Osteocyte (in vitro differentiated cells): ENCODE data around the gene DOK4. TPM values are rescaled to one million over a fixed set of nuclear protein-coding genes. Genes with fewer than 3 reads are reported as not detected.
"Not testable (repeated sequence)": the region's sequence is repeated elsewhere in the genome, so short reads cannot be mapped to it uniquely, and the experiment has no call there.

Experiments used
- DNase-seq: peaks from one replicate; pipeline ENCODE4 v3.0.0; 2021; ENCODE audit warnings: mixed read lengths; ENCODE audit not compliant: unreplicated experiment; ENCODE audit errors: extremely low spot score
- H3K27ac Mint-ChIP-seq: one replicate; pipeline ENCODE4 v1.8.0; 2021; ENCODE audit warnings: mild to moderate bottlenecking, mixed read lengths; ENCODE audit not compliant: unreplicated experiment
- H3K27me3 Mint-ChIP-seq: one replicate; pipeline ENCODE4 v1.8.0; 2021; ENCODE audit warnings: mixed read lengths; ENCODE audit not compliant: unreplicated experiment
- H3K36me3 Mint-ChIP-seq: one replicate; pipeline ENCODE4 v1.8.0; 2021; ENCODE audit warnings: mixed read lengths; ENCODE audit not compliant: unreplicated experiment
- H3K4me1 Mint-ChIP-seq: one replicate; pipeline ENCODE4 v1.8.0; 2021; ENCODE audit warnings: mixed read lengths; ENCODE audit not compliant: unreplicated experiment
- H3K4me3 Mint-ChIP-seq: one replicate; pipeline ENCODE4 v1.8.0; 2021; ENCODE audit warnings: mild to moderate bottlenecking, moderate library complexity, mixed read lengths; ENCODE audit not compliant: unreplicated experiment
- H3K9me3 Mint-ChIP-seq: one replicate; pipeline ENCODE4 v1.8.0; 2021; ENCODE audit warnings: mixed read lengths; ENCODE audit not compliant: unreplicated experiment
- CTCF ChIP-seq: fragments of 200-600 bp; sonication (generic); IDR thresholded peaks from 2 replicates; pipeline ENCODE4 v1.5.0; 2021; ENCODE audit warnings: antibody characterized with exemption, mild to moderate bottlenecking, moderate library complexity
- total RNA-seq: library from RNA; stranded (reverse); gene quantifications from 2 replicates; pipeline ENCODE4 v1.2.1, GENCODE V29; 2021

The DOK4 gene
- total RNA-seq, 1 donor from 2014 or later: 22.5 TPM

GRCh38 chr16:57501492-57501891 lies 15.2 kb upstream of the DOK4 start:
- Mint-ChIP-seq H3K27ac (no peak overlapping the region), H3K4me1 (no peaks in the 10 kb centered on the region), H3K4me3 (no peak overlapping the region), H3K36me3 (no peaks in the 10 kb centered on the region), H3K27me3 (peaks cover 20% of the 10 kb centered on the region), H3K9me3 (no peaks in the 10 kb centered on the region)
- TF ChIP-seq CTCF: no peak
- DNase-seq: no peak

GRCh38 chr16:57500578-57501111 lies 14.4 kb upstream of the DOK4 start:
- Mint-ChIP-seq H3K9me3 (no peaks in the 10 kb centered on the region), H3K27ac (no peak overlapping the region), H3K36me3 (no peaks in the 10 kb centered on the region), H3K4me3 (no peak overlapping the region), H3K4me1 (no peaks in the 10 kb centered on the region), H3K27me3 (peaks cover 19% of the 10 kb centered on the region)
- no peak for DNase-seq
- no peak for TF ChIP-seq CTCF

GRCh38 chr16:57499941-57500340 lies 13.6 kb upstream of the DOK4 start:
- not testable (repeated sequence) for H3K9me3 Mint-ChIP-seq, H3K27ac Mint-ChIP-seq, H3K4me3 Mint-ChIP-seq, H3K4me1 Mint-ChIP-seq, H3K36me3 Mint-ChIP-seq, DNase-seq
- peaks cover 22% of the 10 kb centered on the region for H3K27me3 Mint-ChIP-seq

GRCh38 chr16:57498031-57498430 lies 11.7 kb upstream of the DOK4 start:
- no peaks in the 10 kb centered on the region for H3K4me1 Mint-ChIP-seq
- H3K27me3 Mint-ChIP-seq: peaks cover 27% of the 10 kb centered on the region
- H3K36me3 Mint-ChIP-seq: no peaks in the 10 kb centered on the region
- H3K9me3 Mint-ChIP-seq: no peaks in the 10 kb centered on the region
- no peak for TF ChIP-seq CTCF
- DNase-seq: no peak
- H3K4me3 Mint-ChIP-seq: no peak overlapping the region
- no peak overlapping the region for H3K27ac Mint-ChIP-seq

GRCh38 chr16:57497121-57497520 lies 10.8 kb upstream of the DOK4 start:
- no peaks in the 10 kb centered on the region for H3K36me3 Mint-ChIP-seq
- no peak for DNase-seq
- H3K9me3 Mint-ChIP-seq: no peaks in the 10 kb centered on the region
- no peak overlapping the region for H3K27ac Mint-ChIP-seq
- no peak for TF ChIP-seq CTCF
- no peaks in the 10 kb centered on the region for H3K4me1 Mint-ChIP-seq
- peaks cover 23% of the 10 kb centered on the region for H3K27me3 Mint-ChIP-seq
- H3K4me3 Mint-ChIP-seq: no peak overlapping the region

- no peak for DNase-seq
- Mint-ChIP-seq H3K27ac (no peak overlapping the region), H3K4me1 (no peaks in the 10 kb centered on the region), H3K9me3 (no peaks in the 10 kb centered on the region), H3K36me3 (no peaks in the 10 kb centered on the region), H3K4me3 (no peak overlapping the region), H3K27me3 (peaks cover 35% of the 10 kb centered on the region)
- no peak for TF ChIP-seq CTCF
Observed at GRCh38 chr16:57493767-57494166, 7.5 kb upstream of the DOK4 start.
